HAP-1 (cell line): ENCODE measurements around the gene ZNF823.
"Not testable (repeated sequence)": the region's sequence is repeated elsewhere in the genome, so short reads cannot be mapped to it uniquely, and the experiment has no call there.

Source experiments
- DNase-seq, 2 experiments: peaks; one replicate each; pipeline ENCODE4 v3.0.0-alpha.2; 2016 to 2020; ENCODE audit warnings: low spot score in 2 of 2
- H3K27me3 ChIP-seq: fragments of 250-450 bp; sonication (Bioruptor Pico); 2 replicates; pipeline ENCODE4 v1.5.1; 2020; ENCODE audit warnings: low read depth, mild to moderate bottlenecking, moderate library complexity
- H3K36me3 ChIP-seq: fragments of 250-450 bp; sonication (Bioruptor Pico); replicated peaks from 2 replicates; pipeline ENCODE4 v1.5.1; 2020; ENCODE audit warnings: mild to moderate bottlenecking
- H3K4me1 ChIP-seq: fragments of 250-450 bp; sonication (Bioruptor Pico); 2 replicates; pipeline ENCODE4 v1.5.1; 2020; ENCODE audit warnings: mild to moderate bottlenecking
- H3K4me3 ChIP-seq: fragments of 250-450 bp; sonication (Bioruptor Pico); 2 replicates; pipeline ENCODE4 v1.5.1; 2020; ENCODE audit warnings: mild to moderate bottlenecking, moderate library complexity
- H3K9me3 ChIP-seq: fragments of 250-450 bp; sonication (Bioruptor Pico); 2 replicates; pipeline ENCODE4 v1.5.1; 2020; ENCODE audit warnings: mild to moderate bottlenecking, moderate library complexity
- in situ Hi-C: fragments of 300-500 bp; cut with MboI; formaldehyde crosslinking; loops from 3 replicates; pipeline ENCODE4 v1.14.3; 2020; ENCODE audit warnings: low sequenced_read_pairs, inconsistent platforms, mixed read lengths

Gene ZNF823

GRCh38 chr19:11738746-11739620, at the start of gene ZNF823:
TSS of gene ZNF823 (minus strand) at chr19:11738946. CDS start at chr19:11738819, 127 bp downstream.
- peaks cover 9% of the 10 kb centered on the region for H3K4me1 ChIP-seq
- in situ Hi-C loops = no loop called here

GRCh38 chr19:11787536-11787935, 48.8 kb upstream of the ZNF823 start:
- H3K4me1 ChIP-seq = no peaks in the 10 kb centered on the region
- DNase-seq = no peak
- no peaks in the 10 kb centered on the region for H3K27me3 ChIP-seq
- no peak overlapping the region for H3K4me3 ChIP-seq
- H3K9me3 ChIP-seq = peaks cover 14% of the 10 kb centered on the region
- in situ Hi-C loops = no loop called here
- no peaks in the 10 kb centered on the region for H3K36me3 ChIP-seq

More at GRCh38 chr19:11738746-11739620, at the start of gene ZNF823:
- DNase-seq = peak; percentile 98 to 99
- H3K27me3 ChIP-seq = no peaks in the 10 kb centered on the region
- no peaks in the 10 kb centered on the region for H3K9me3 ChIP-seq
- no peaks in the 10 kb centered on the region for H3K36me3 ChIP-seq
- H3K4me3 ChIP-seq = peak within 1 kb of the TSS; percentile 92

GRCh38 chr19:11784356-11784755, 45.6 kb upstream of the ZNF823 start:
- Histone ChIP-seq H3K27me3 (no peaks in the 10 kb centered on the region), H3K4me3 (no peak overlapping the region), H3K36me3 (peaks cover 23% of the 10 kb centered on the region), H3K9me3 (peaks cover 32% of the 10 kb centered on the region), H3K4me1 (no peaks in the 10 kb centered on the region)
- no peak for DNase-seq
- in situ Hi-C loops = no loop called here

GRCh38 chr19:11783767-11784166, 45.0 kb upstream of the ZNF823 start:
- Histone ChIP-seq H3K9me3 (peaks cover 32% of the 10 kb centered on the region), H3K27me3 (no peaks in the 10 kb centered on the region), H3K36me3 (peaks cover 24% of the 10 kb centered on the region), H3K4me3 (no peak overlapping the region), H3K4me1 (no peaks in the 10 kb centered on the region)
- in situ Hi-C loops = no loop called here
- DNase-seq = no peak

GRCh38 chr19:11781295-11782057, 42.7 kb upstream of the ZNF823 start:
- H3K9me3 ChIP-seq = peaks cover 35% of the 10 kb centered on the region
- H3K27me3 ChIP-seq = no peaks in the 10 kb centered on the region
- DNase-seq = no peak
- H3K4me1 ChIP-seq = no peaks in the 10 kb centered on the region
- peaks cover 32% of the 10 kb centered on the region for H3K36me3 ChIP-seq
- in situ Hi-C loops = no loop called here
- no peak overlapping the region for H3K4me3 ChIP-seq

GRCh38 chr19:11780431-11781020, 41.8 kb upstream of the ZNF823 start:
- in situ Hi-C loops = no loop called here
- H3K4me1 ChIP-seq = no peaks in the 10 kb centered on the region
- DNase-seq = no peak
- no peaks in the 10 kb centered on the region for H3K27me3 ChIP-seq
- no peak overlapping the region for H3K4me3 ChIP-seq
- peaks cover 39% of the 10 kb centered on the region for H3K9me3 ChIP-seq
- H3K36me3 ChIP-seq = peaks cover 32% of the 10 kb centered on the region

DNA sequence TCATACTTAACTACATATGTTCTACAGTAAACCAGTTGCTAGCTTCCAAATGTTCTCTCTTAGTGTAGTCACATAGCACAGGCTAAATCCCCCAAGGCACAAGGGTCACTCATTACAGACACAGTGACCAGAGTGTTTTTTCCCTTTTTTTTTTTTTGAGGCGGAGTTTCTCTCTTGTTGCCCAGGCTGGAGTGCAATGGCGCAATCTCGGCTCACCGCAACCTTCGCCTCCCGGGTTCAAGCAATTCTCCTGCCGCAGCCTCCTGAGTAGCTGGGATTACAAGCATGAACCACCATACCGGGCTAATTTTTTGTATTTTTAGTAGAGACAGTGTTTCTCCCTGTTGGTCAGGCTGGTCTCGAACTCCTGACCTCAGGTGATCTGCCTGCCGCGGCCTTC, 37.9 kb upstream of the ZNF823 start:
- peaks cover 26% of the 10 kb centered on the region for H3K36me3 ChIP-seq
- H3K4me1 ChIP-seq, in situ Hi-C loops, H3K4me3 ChIP-seq, H3K27me3 ChIP-seq, DNase-seq: not testable (repeated sequence)
- peaks cover 26% of the 10 kb centered on the region for H3K9me3 ChIP-seq

- H3K36me3 ChIP-seq, H3K27me3 ChIP-seq, H3K4me1 ChIP-seq, H3K4me3 ChIP-seq, in situ Hi-C loops: not testable (repeated sequence)
- DNase-seq = peak in 1 of 2 experiments; percentile 24
- peaks cover 12% of the 10 kb centered on the region for H3K9me3 ChIP-seq
Observed at GRCh38 chr19:11771520-11771919, 32.8 kb upstream of the ZNF823 start.

DNA sequence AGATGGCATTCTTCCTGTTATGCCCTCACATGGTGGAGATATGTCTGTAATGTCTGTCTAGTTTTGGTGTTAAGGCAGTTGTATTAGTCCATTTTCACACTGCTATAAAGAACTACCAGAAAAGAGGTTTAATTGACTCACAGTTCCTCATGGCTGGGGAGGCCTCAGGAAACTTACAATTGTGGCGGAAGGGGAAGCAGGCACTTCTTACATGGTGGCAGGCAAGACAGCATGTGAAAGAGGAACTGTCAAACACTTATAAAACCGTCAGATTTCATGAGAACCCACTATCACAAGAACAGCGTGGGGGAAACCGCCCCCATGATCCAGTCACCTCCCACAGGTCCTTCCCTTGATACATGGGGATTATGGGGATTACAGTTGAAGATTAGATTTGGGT, 31.2 kb upstream of the ZNF823 start:
- no peak for DNase-seq
- H3K27me3 ChIP-seq = no peaks in the 10 kb centered on the region
- H3K4me3 ChIP-seq = no peak overlapping the region
- in situ Hi-C loops = no loop called here
- no peaks in the 10 kb centered on the region for H3K36me3 ChIP-seq
- peaks cover 9% of the 10 kb centered on the region for H3K9me3 ChIP-seq
- H3K4me1 ChIP-seq = peaks cover 5% of the 10 kb centered on the region; the same call in 1 of the 2 replicates

GRCh38 chr19:11767633-11768133, 28.9 kb upstream of the ZNF823 start:
- Histone ChIP-seq H3K27me3 (no peaks in the 10 kb centered on the region), H3K9me3 (peaks cover 9% of the 10 kb centered on the region), H3K4me1 (peaks cover 5% of the 10 kb centered on the region; the same call in 1 of the 2 replicates), H3K4me3 (peak overlapping the region; percentile 65), H3K36me3 (no peaks in the 10 kb centered on the region)
- peak in 1 of 2 experiments; percentile 35 for DNase-seq
- in situ Hi-C loops = no loop called here

DNA sequence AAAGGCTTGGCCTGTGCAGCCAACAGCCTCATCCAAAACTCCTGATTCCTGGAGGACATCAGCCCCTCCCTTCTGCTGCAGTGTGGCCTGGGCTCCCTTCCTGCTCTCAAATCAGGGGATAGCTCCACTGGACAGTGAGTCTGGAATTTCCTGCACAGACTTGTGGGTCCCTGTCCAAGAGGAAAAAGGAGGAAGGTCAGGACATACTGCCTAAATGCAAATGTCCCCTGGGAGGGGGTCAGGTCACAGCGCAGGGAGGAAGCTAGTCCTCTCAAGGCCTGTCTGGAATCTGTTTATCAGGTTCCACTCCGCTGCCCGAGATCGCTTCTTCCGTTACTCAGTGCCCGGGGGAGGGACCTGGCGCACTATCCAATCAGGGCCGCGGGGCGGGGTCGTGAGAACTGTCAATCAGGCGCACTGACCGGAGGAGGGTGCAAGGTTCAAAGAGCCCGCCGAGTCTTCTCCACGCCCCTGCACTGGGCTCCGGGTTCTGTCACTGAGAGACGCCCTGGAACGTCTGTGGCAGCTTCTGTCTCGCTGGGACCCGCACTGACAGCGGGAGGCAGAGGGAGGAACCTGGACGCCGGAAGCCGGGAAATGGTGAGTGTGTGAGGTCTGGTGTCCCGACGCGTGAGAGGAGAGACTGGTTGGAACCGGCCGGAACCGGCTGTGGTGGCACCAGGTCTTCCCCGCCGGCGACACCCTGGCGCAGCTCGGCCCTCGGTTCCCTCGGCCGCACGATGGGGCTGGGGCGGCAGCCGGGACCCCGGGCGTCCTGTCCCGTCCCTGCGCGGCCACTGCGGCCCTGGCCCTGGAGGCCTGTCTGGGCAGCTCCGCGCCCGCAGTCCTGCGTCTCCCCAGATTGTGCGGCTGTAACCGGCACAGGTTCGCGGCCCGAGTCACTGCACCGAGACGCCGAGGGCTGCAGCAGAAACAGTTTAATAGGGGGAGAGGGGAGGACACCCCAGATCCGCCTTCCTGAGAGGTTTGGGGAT, 28.1 kb upstream of the ZNF823 start, which contains the start of gene ZNF441:
TSS of gene ZNF441 (plus strand) at position 404 of the 995 bp plus-strand sequence. CDS start at position 598, 194 bp downstream.
- Histone ChIP-seq H3K4me3 (peak within 1 kb of the TSS; percentile 65), H3K9me3 (peaks cover 9% of the 10 kb centered on the region), H3K36me3 (no peaks in the 10 kb centered on the region), H3K4me1 (peaks cover 5% of the 10 kb centered on the region; the same call in 1 of the 2 replicates), H3K27me3 (no peaks in the 10 kb centered on the region)
- in situ Hi-C loops = no loop called here
- peak; percentile 91 to 98 for DNase-seq

DNA sequence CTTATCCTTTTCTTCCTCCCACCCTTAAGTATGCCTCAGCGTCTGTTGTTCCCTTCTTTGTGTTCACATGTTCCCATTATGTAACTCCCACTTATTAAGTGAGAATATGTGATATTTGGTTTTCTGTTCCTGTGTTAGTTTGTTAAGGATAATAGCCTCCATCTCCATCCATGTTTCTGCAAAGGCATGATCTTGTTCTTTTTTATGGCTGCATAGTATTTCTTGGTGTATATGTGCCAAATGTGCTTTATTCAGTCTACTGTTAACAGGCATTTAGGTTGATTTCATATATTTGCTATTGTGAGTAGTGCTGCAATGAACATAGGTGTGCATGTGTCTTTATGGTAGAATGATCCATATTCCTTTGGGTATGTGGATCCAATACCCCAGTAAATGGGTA, 24.9 kb upstream of the ZNF823 start:
- Histone ChIP-seq H3K36me3 (no peaks in the 10 kb centered on the region), H3K27me3 (no peaks in the 10 kb centered on the region), H3K4me1 (peaks cover 5% of the 10 kb centered on the region; the same call in 1 of the 2 replicates), H3K4me3 (no peak overlapping the region), H3K9me3 (no peaks in the 10 kb centered on the region)
- in situ Hi-C loops = no loop called here
- no peak for DNase-seq
